SJCRH30 (cell line): ENCODE results near the gene MAPK8IP3. TPM values are rescaled to one million over a fixed set of nuclear protein-coding genes. Genes with fewer than 3 reads are reported as not detected.

Source experiments
- DNase-seq, 2 experiments: peaks; one replicate each; pipeline ENCODE4 v3.0.0-alpha.2; 2015 to 2020
- H3K27ac ChIP-seq: fragments of 250-450 bp; sonication (Bioruptor Pico); 2 replicates; pipeline ENCODE4 v1.5.1; 2020; ENCODE audit warnings: mild to moderate bottlenecking, moderate library complexity
- H3K27me3 ChIP-seq: fragments of 250-450 bp; sonication (Bioruptor Pico); 2 replicates; pipeline ENCODE4 v1.5.1; 2020; ENCODE audit warnings: mild to moderate bottlenecking, moderate library complexity
- H3K36me3 ChIP-seq: fragments of 250-450 bp; sonication (Bioruptor Pico); 2 replicates; pipeline ENCODE4 v1.5.1; 2020; ENCODE audit warnings: mild to moderate bottlenecking, moderate library complexity
- H3K4me1 ChIP-seq: fragments of 250-450 bp; sonication (Bioruptor Pico); 2 replicates; pipeline ENCODE4 v1.5.1; 2020; ENCODE audit warnings: mild to moderate bottlenecking, moderate library complexity
- H3K4me3 ChIP-seq: fragments of 250-450 bp; sonication (Bioruptor Pico); 2 replicates; pipeline ENCODE4 v1.5.1; 2020; ENCODE audit warnings: mild to moderate bottlenecking, moderate library complexity
- H3K9me3 ChIP-seq: fragments of 250-450 bp; sonication (Bioruptor Pico); replicated peaks from 2 replicates; pipeline ENCODE4 v1.5.1; 2020; ENCODE audit warnings: mild to moderate bottlenecking, moderate library complexity
- total RNA-seq: library from RNA; depleted of rRNA; stranded (reverse); fragments of >200 nt; shearing (Covaris generic); gene quantifications from 2 replicates; pipeline ENCODE4 v1.2.3, GENCODE V29; 2014

The MAPK8IP3 gene
- total RNA-seq, 1 experiment from 2014 or later: 34.7 TPM

DNA sequence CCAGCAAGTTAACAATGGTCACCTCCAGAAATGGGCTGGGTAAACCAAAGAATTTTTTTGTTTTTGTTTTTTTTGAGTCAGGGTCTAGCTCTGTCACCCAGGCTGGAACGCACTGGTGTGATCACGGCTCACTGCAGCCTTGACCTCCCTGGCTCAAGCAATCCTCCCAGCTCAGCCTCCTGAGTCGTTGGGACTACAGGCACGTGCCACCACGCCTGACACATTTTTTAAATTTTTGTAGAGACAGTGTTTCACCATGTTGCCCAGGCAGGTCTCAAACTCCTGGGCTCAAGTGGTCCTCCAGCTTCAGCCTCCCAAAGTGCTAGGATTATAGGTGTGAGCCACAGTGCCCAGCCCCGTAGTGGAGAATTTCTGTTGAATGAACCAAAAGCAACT lies 74.7 kb downstream of the MAPK8IP3 start:
- no peaks in the 10 kb centered on the region for H3K27me3 ChIP-seq

DNA sequence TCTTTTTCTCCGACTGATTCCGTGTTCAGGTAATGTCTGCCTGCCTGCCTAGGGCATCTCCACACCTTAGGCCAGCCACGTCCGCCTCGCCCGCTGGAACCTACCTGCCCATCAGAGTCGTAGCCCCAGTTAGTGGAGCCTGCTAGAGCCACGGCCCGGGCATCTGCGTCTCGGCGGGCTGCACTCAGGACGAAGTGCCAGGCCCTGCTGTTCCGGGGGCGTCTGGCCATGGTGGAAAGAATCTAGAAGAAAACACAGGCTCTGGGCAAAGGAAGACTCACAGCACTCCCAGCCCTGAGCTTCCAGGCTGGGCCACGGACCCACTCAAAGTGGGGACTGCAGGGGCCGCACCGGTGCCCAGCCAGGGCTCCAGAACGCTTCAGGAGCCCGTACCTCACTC lies 75.3 kb downstream of the MAPK8IP3 start:
- Histone ChIP-seq H3K4me3 (peak overlapping the region; percentile 89; the same call in 1 of the 2 replicates), H3K4me1 (no peaks in the 10 kb centered on the region), H3K27me3 (no peaks in the 10 kb centered on the region), H3K9me3 (no peaks in the 10 kb centered on the region), H3K27ac (no peak overlapping the region), H3K36me3 (no peaks in the 10 kb centered on the region; the same call in 1 of the 2 replicates)
- DNase-seq: no peak

More for the DNA sequence above, 74.7 kb downstream of the MAPK8IP3 start:
- no peaks in the 10 kb centered on the region for H3K36me3 ChIP-seq
- no peak for DNase-seq
- no peak overlapping the region for H3K4me3 ChIP-seq
- no peaks in the 10 kb centered on the region for H3K9me3 ChIP-seq
- H3K27ac ChIP-seq: no peak overlapping the region
- no peaks in the 10 kb centered on the region for H3K4me1 ChIP-seq

DNA sequence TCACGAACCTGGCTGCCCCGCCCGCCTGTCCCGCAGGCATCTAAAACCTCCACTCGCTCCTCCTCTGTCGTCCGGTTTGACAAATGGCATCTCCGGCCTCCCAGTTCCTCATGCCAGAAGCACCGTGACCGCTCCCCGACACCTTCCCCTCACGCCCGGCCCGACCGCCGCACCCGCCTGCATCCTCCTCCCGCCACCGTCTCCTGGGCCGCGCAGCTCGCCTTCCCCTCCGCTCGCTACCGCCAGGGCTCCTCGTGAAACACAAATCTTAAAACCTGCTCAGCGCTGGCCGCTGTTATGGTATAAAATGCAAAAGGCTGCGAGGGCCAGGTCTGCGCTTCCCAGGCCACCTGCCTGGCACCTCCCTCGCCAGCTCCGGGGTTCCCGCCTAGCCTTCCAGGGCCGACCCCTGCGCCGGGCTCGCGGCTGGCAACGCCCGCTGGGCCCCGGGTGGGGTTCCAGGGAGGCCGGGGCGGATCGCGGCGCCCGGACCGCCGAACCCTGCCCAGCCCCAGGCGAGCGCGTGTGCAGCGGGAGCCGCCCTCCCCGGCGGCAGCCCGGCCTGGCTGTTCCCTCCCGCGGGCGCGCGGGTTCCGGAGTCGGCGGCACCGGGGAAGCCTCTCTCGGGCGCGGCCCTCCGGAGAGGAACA lies 75.9 kb downstream of the MAPK8IP3 start:
- H3K9me3 ChIP-seq: no peaks in the 10 kb centered on the region
- no peak overlapping the region for H3K27ac ChIP-seq
- no peaks in the 10 kb centered on the region for H3K27me3 ChIP-seq
- no peak for DNase-seq
- H3K4me3 ChIP-seq: peak overlapping the region; percentile 89
- H3K4me1 ChIP-seq: no peaks in the 10 kb centered on the region
- H3K36me3 ChIP-seq: no peaks in the 10 kb centered on the region; the same call in none of the 2 replicates

DNA sequence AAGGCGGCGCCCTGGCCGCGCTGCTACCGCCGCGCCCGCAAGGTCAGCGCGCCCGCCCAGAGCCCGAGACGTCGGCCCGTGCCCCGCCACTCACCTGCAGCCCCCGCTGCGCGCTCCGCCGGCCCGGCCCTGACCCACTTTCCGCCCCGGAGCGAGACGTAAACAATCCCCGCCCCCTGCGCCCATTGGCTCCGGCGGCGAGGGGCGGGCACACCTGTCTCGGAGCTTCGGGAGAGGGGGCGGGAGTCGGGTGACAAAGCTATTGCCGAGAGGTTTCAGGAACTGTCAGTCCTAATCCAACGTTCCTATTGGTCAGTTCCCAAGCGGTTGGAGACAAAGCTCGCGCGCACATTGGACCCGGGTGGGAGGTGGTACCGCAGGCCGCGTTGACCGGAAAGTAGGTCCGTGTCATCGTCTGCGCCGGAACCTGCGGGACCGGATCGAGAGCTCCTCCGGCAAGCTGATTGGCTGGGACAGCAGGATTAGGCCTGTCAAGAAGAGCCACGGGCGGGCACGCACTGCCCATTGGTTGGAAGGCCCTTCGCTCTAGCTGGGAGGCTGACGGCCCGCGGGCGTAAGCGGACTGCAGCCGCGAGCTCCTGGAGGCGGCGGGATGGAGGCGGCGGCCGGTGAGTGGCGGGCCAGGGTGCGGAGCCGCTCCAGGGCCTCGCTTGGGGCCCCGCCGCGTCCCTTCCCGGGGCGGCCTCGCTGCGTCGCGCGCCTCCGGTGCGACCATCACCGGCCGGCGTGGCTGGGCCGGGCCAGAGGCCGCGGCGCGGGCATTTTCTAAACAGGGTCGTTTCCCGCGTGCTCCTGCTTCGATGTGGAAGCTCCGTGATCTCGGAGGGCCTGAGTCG lies 76.6 kb downstream of the MAPK8IP3 start, which contains the start of the genes NUBP2 and SPSB3:
NUBP2 (plus strand) TSS at position 553 of the 857 bp plus-strand sequence; CDS start at position 614, 61 bp downstream.
SPSB3 (minus strand) TSS at position 164 of the 857 bp plus-strand sequence. CDS start 1,088 bp downstream, outside the sequence.
- Histone ChIP-seq H3K4me1 (no peaks in the 10 kb centered on the region), H3K4me3 (peak within 1 kb of the TSS; percentile 89), H3K9me3 (no peaks in the 10 kb centered on the region), H3K36me3 (no peaks in the 10 kb centered on the region; the same call in none of the 2 replicates), H3K27ac (peak within 1 kb of the TSS; percentile 29), H3K27me3 (no peaks in the 10 kb centered on the region)
- DNase-seq: peak; percentile 99

DNA sequence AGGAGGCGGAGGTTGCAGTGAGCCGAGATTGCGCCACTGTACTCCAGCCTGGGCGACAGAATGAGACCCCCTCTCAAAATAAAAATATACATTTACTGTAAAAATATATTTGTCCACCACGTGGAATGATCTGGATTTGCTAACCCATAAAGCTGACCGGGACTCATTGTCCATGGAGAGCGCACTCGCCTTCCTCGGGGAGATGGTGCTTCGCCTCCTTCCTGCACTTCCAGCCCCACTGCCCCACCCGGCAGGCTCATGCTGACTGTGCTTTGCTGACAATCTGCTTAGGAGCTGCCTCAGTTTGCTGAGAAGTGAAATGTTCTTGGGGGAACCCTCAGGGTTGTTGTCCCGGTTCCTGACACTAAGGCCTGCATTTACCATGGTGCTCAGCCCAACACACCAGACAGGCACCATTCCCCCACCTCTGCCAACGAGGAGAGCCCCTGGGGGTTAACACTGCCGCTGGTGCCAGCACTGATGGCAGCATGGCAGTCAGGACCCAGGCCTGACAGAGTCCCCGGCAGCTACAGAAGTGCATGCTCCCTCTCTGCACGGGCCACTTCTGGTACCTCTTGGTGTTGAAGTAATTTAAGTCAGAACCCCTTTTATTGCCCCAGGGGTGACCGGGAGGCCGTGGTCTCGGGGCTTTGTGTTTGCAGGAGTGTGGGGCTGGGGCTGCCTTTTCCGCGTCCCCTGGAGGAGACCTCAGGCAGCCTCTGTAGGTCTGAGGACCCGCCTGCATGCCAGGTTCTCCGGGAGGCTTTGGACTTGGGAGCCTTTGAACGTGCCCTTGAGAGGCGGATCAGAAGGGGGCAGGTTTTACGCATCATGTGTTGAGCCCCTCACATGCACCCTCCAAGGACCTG lies 79.2 kb downstream of the MAPK8IP3 start:
- no peak for DNase-seq
- Histone ChIP-seq H3K27ac (no peak overlapping the region), H3K9me3 (no peaks in the 10 kb centered on the region), H3K36me3 (peaks cover 3% of the 10 kb centered on the region), H3K4me1 (no peaks in the 10 kb centered on the region), H3K4me3 (no peak overlapping the region), H3K27me3 (no peaks in the 10 kb centered on the region)

DNA sequence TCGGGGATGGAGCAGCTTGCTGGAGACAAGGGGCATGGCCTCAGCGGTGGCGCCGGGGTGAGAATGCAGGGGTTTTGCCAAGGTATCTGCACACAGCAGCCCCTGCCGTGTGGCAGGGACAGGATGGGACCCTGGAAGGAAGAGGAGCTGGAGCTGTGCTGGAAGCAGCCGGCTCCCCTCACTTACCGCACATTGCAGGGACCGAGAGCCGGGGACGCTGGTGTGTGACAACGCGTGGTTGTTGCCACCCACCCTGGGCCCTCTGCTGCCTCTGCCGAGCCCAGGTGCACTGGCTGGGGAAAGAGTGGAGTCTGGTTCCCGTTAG lies 79.8 kb downstream of the MAPK8IP3 start:
- no peaks in the 10 kb centered on the region for H3K9me3 ChIP-seq
- DNase-seq: no peak
- H3K27ac ChIP-seq: no peak overlapping the region
- no peaks in the 10 kb centered on the region for H3K4me1 ChIP-seq
- no peaks in the 10 kb centered on the region for H3K27me3 ChIP-seq
- no peak overlapping the region for H3K4me3 ChIP-seq
- peaks cover 3% of the 10 kb centered on the region for H3K36me3 ChIP-seq

DNA sequence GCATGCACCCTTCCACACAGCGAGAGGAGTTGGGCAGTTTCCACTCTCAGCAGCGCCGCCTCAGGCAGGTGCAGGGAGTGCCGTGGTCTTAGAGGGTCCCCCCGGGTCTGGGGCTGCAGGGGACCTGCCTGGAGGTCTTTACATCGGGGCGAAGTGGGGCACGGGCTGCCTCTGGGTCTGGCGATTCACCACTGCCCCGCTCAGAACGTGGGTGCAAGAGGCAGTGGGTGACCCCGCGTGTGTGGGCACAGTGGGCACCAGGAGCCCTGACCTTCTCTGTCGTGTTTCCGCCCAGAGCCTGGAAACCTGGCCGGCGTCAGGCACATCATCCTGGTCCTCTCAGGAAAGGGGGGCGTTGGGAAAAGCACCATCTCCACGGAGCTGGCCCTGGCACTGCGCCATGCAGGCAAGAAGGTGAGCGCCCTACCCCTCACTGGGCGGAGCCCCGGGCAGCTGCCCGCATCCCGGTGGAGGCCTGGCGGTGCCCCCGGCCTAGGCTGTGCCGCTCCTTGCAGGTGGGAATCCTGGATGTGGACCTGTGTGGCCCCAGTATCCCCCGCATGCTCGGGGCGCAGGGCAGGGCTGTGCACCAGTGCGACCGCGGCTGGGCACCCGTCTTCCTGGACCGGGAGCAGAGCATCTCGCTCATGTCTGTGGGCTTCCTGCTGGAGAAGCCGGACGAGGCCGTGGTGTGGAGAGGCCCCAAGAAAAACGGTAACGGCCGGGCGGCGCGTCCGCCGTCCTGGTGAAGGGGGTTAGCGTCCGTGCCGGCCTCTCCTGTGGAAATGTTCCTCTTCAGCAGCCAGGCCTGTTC lies 80.5 kb downstream of the MAPK8IP3 start:
- DNase-seq: peak in 1 of 2 experiments; percentile 1

DNA sequence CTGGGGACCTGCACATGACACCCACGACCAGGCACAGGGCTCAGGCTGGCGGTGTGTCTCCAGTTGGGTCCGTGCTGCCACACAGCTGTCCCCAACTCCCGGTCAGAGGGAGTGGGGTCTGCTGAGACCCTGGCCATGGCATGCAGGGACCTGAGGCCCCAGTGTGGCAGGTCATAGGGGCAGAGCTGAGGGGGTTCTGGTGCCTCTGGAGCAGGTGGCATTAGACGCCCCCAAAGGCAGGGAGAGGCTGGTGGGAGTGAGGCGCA lies 81.0 kb downstream of the MAPK8IP3 start:
- no peaks in the 10 kb centered on the region for H3K27me3 ChIP-seq
- H3K36me3 ChIP-seq: peaks cover 3% of the 10 kb centered on the region
- no peak overlapping the region for H3K4me3 ChIP-seq
- H3K27ac ChIP-seq: no peak overlapping the region
- DNase-seq: no peak
- no peaks in the 10 kb centered on the region for H3K9me3 ChIP-seq
- H3K4me1 ChIP-seq: no peaks in the 10 kb centered on the region

More for the DNA sequence above, 80.5 kb downstream of the MAPK8IP3 start:
- peaks cover 3% of the 10 kb centered on the region for H3K36me3 ChIP-seq
- H3K27me3 ChIP-seq: no peaks in the 10 kb centered on the region
- H3K9me3 ChIP-seq: no peaks in the 10 kb centered on the region
- H3K4me1 ChIP-seq: no peaks in the 10 kb centered on the region
- no peak overlapping the region for H3K27ac ChIP-seq
- H3K4me3 ChIP-seq: no peak overlapping the region

DNA sequence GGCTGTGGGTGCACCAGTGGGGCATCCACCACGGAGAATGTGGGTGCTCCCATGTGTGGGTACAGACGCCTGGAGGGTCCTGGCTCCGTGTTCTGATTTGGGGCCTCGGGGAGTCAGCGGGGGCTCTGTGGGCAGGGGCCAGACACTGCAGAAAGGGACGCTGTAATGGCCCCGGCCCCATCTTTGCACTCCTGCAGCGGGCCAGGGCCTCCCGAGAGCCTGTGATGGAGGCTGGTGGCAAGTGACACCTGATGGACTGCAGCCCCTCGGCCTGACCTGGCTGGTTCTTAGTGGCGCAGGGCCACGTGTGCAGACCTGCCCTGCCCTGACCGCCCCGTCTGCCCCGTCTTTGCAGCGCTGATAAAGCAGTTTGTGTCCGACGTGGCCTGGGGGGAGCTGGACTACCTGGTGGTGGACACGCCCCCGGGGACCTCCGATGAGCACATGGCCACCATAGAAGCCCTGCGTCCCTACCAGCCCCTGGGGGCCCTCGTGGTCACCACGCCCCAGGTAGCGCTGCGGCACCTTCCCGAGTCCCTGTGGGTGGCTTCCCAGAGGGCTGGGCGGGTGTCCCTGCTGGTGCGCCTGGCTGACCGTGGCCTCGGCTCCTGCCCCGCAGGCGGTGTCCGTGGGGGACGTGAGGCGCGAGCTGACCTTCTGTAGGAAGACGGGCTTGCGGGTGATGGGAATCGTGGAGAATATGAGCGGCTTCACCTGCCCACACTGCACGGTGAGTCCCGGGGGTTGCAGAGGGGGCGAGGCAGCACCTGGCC lies 81.5 kb downstream of the MAPK8IP3 start:
- no peaks in the 10 kb centered on the region for H3K27me3 ChIP-seq
- no peak overlapping the region for H3K4me3 ChIP-seq
- peak in 1 of 2 experiments; percentile 2 for DNase-seq
- H3K9me3 ChIP-seq: no peaks in the 10 kb centered on the region
- H3K4me1 ChIP-seq: no peaks in the 10 kb centered on the region
- H3K27ac ChIP-seq: no peak overlapping the region
- H3K36me3 ChIP-seq: peaks cover 3% of the 10 kb centered on the region

DNA sequence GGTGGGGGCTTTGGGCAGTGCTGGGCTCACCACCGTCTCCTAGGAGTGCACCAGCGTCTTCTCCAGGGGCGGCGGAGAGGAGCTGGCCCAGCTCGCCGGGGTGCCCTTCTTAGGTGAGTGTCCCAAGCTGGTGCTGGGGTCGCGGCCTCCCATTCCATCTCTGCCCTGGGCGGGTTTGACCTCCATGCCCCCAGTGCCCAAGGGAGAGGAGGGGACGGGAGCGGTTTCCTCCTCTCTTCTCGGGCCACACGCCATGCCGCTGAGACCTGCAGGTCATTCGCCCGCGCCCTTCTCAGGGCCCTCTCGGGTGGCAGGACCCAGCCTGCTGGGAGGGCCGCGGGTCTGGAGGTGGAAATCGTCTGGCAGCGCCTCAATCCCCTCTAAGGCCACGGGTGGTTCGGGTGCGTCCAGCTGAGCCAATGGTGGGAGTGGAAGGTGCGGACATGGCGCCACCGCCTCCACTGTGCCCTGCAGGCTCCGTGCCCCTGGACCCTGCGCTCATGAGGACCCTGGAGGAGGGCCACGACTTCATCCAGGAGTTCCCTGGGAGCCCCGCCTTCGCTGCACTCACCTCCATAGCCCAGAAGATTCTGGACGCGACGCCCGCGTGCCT lies 82.2 kb downstream of the MAPK8IP3 start:
- H3K4me3 ChIP-seq: no peak overlapping the region
- no peaks in the 10 kb centered on the region for H3K27me3 ChIP-seq
- no peaks in the 10 kb centered on the region for H3K4me1 ChIP-seq
- no peak overlapping the region for H3K27ac ChIP-seq
- peak in 1 of 2 experiments; percentile 1 for DNase-seq
- H3K36me3 ChIP-seq: peaks cover 3% of the 10 kb centered on the region
- H3K9me3 ChIP-seq: no peaks in the 10 kb centered on the region

DNA sequence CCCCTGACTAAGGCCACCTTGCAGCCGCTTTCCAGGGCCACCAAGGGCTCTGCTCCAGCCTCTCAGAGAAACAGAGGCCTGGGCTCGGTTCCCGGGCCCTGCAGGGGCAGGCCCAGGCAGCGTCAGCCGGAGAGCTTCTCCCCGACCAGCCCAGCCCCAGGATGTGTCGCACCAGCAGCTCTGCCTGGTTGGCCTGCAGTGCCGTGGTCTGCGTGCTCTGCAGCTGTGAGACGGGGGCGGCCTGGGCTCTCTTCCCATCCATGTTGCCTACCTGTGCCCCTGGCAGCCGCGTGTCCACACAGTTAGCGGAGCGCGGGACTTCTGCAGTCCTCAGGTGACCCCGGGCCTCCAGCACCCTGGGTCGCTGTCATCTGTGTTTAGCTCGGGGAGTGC lies 82.7 kb downstream of the MAPK8IP3 start:
- H3K9me3 ChIP-seq: no peaks in the 10 kb centered on the region
- peaks cover 3% of the 10 kb centered on the region for H3K36me3 ChIP-seq
- H3K27me3 ChIP-seq: no peaks in the 10 kb centered on the region

DNA sequence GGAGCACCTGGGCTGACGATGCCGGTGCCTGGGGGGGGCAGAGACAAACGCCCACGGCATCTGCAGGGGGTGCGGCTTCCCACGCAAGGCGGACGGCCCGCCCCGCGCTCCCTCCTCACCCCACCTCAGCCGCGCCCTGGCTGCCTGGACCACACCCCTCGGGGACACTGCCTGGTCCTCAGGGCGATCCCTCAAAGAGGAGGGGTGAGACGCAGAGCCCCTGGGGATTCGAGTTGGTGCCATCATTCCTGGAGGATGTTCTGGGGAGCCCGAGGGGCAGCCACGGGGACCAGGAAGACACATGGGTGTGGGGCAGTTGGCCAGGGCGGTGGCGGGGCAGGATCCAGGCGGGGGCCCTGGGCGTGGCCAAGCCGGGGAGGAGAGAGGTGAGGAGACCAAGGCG lies 83.6 kb downstream of the MAPK8IP3 start:
- Histone ChIP-seq H3K4me1 (peaks cover 5% of the 10 kb centered on the region; the same call in 1 of the 2 replicates), H3K4me3 (no peak overlapping the region), H3K9me3 (no peaks in the 10 kb centered on the region), H3K36me3 (peaks cover 3% of the 10 kb centered on the region), H3K27ac (no peak overlapping the region), H3K27me3 (no peaks in the 10 kb centered on the region)
- no peak for DNase-seq

More for the DNA sequence above, 82.7 kb downstream of the MAPK8IP3 start:
- no peaks in the 10 kb centered on the region for H3K4me1 ChIP-seq
- H3K27ac ChIP-seq: no peak overlapping the region
- no peak overlapping the region for H3K4me3 ChIP-seq
- DNase-seq: peak in 1 of 2 experiments; percentile 1

DNA sequence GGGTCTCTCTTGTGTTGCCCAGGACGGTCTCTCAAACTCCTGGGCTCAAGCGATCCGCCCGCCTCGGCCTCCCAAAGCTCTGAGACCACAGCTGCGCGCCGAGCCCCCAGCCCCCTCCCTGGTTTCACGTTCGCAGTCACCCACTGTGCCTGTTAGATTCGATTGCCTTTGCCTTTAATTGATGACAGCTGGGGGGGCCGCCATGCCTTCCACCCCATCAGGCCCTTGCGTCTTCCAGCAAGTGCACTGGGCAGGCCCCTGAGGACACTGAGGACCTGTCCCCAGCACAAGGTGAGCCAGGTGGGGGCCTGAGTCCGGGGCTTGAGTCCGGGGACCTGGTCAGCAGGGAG lies 84.2 kb downstream of the MAPK8IP3 start:
- Histone ChIP-seq H3K36me3 (peaks cover 3% of the 10 kb centered on the region), H3K4me3 (no peak overlapping the region), H3K9me3 (no peaks in the 10 kb centered on the region), H3K4me1 (peaks cover 9% of the 10 kb centered on the region; the same call in 1 of the 2 replicates), H3K27me3 (no peaks in the 10 kb centered on the region), H3K27ac (no peak overlapping the region)
- DNase-seq: no peak
